Measurements from ENCODE around the gene ISG20. TPM values are rescaled to one million over a fixed set of nuclear protein-coding genes. Genes with fewer than 3 reads are reported as not detected.
A peak's percentile ranks its signal among the peaks of the same experiment; 100 is the strongest.

ISG20 gene
- total RNA-seq, 2 donors from 2014 or later, result 4.0 to 10.2 TPM

DNA sequence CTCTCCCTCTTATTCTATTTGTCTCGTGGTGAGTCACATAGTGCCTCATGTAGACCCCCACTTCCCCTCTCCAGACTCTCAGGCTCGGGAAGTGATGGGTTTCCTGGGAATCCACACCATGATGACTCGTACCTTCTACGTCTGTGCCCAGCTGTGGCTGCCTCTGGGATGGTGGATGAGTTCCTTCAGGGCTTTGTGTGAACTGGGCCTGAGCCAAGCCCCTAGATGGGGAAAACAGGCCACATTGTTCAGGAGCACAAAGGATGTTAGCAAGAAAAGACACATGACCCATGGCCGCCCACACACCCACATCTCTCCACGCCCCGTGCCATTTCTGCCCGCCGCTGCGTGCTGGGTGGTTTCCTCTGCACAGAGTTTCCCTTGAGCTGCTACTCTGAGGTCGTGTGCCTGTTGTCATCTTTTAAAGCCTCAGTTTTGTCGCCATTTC lies 10.5 kb downstream of the ISG20 start:
- ATAC-seq (peak; percentile 65 to 76), DNase-seq (peak; percentile 65)
- intact Hi-C loops (cut with DNase I), result no loop called here

DNA sequence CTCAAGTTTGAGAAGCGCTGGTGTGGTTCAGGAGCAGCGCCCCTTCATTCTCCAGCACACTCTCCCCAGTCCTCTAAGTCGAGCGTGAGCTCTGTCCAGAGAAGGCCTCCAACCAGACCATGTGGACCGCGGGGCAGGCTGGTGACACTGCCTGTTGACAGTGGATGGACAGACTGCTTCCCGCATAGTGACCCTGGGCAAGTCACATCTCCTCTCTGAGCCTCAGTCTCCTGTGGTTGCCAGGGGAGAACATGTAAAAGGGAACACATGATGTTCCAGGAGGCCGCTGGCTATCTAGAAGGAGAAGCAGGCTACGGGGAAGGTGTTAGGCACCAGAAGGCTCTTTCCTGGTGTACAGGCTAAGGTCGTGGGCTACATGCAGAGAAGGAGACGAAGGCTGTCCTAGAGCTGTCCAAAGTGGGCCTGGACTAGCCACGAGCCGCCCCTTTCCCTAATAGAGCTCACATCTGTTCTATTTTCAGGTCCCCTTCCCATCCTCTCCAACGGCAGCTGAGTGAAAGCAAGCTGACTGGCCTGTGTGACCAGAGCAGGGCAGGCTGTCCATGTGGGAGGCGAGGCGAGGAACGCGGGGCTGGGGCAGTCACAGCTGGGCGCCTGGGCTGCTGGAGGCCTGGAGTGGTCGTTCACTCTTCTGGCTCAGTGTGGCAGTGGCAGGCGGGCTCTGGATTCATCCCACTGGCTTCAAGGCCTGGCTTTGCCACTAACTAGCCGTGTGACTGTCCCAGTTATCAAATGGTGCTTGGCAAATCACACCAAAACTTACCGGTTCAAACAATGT lies 11.1 kb downstream of the ISG20 start:
- peak in 1 of 2 donors; percentile 3 for ATAC-seq
- no peak for DNase-seq
- intact Hi-C loops (cut with DNase I), result loop anchor here in 1 of 2 donors (10.0 kb wide), 1 partner anchor 185 kb away; no protein-coding TSS in a partner anchor

DNA sequence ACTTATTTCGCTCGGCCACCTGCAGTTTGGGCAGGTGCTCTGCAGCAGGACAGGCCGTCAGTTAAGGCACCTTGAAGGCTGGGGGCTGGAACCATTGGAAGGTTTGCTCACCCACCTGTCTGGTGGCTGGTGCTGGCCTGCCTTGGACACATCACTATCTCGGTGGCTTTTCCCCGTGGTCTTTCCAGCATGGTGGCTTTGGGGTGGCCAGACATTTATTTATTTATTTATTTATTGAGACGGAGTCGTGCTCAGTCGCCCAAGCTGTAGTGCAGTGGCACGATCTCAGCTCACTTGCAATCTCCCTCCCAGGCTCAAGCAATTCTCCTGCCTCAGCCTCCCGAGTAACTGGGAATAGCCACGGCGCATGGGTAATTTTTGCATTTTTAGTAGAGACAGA lies 11.7 kb downstream of the ISG20 start:
- no peak for ATAC-seq
- intact Hi-C loops (cut with DNase I), result loop anchor here in 1 of 2 donors (10.0 kb wide), 1 partner anchor 184 kb away; no protein-coding TSS in a partner anchor
- no peak for DNase-seq

DNA sequence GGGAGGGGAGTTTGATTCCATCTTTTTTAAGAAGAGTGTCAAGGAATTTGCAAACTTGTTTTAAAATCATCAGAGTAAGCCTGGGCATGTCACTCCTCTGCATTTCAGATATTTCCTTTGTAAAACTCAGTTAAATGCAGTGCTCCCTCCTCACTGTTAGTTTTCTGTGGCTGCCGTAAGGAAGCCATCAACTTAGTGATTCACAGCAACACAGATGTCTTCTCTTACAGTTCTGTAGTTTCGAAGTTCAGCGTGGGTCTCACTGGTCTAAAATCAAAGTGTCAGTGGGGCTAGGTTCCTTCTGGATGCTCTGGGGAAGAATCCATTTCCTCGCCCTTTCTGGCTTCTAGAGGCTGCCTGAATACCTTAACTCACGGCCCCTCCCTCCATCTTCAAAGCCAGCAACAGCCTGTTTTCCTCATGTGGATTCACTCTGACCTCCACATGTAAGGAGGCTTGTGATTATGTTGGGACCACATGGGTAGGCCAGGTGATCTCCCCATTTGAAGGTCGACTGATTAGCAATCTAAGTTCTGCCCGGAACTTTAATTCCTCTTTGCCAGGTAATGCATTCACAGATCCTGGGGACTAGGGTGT lies 12.4 kb downstream of the ISG20 start:
- intact Hi-C loops (cut with DNase I), result loop anchor here in 1 of 2 donors (10.0 kb wide), 1 partner anchor 184 kb away; no protein-coding TSS in a partner anchor
- no peak for DNase-seq
- ATAC-seq, result no peak

DNA sequence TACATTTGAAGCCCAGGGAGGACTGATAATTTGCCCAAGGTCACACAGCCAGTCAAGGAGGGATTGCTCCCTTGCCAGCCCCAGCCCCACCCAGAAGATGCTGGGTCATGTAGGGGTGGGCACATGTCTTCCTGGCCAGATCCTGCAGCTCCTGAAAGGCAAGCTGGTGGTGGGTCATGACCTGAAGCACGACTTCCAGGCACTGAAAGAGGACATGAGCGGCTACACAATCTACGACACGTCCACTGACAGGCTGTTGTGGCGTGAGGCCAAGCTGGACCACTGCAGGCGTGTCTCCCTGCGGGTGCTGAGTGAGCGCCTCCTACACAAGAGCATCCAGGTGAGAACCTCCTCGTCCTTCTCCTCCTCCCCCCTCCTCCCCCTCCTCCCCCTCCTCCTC lies 13.2 kb downstream of the ISG20 start:
- intact Hi-C loops (cut with DNase I), result loop anchor here in 1 of 2 donors (10.0 kb wide), 1 partner anchor 183 kb away; no protein-coding TSS in a partner anchor
- no peak for ATAC-seq
- peak; percentile 12 for DNase-seq

DNA sequence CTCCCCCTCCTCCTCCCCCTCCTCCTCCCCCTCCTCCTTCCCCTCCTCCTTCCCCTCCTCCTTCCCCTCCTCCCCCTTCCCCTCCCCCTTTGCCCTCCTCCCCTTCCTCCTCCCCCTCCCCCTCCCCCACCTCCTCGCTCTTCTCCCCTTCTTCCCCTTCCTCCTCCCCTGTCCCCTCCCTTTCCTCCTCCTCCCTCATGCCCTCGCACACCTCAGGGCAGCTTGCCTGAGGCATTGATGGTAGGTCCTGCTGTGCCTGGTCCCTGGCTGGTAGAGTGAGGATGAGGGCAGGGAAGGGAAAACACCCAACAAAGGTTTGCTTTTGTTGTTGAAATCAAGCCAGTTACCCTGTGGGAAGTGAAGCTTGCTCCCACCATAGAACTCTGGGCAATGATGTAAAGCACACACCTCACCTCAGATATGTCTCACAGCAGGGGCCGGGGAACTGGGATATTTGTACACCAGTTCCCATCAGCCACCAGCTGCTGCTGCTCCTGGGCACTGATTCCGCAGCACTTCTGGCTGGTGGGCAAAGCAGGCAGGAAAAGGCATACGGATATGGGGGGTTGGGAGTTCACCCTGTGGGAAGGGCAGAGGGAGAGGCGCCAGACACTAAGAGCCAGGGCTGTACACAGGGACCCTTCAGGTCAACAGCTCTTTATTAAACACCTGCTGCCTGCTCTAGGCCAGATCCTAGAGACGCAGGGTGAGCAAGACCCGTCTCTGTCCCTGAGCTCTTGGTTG lies 13.8 kb downstream of the ISG20 start:
- intact Hi-C loops (cut with DNase I), result loop anchor here in 1 of 2 donors (10.0 kb wide), 1 partner anchor 182 kb away; no protein-coding TSS in a partner anchor
- ATAC-seq, result no peak

DNA sequence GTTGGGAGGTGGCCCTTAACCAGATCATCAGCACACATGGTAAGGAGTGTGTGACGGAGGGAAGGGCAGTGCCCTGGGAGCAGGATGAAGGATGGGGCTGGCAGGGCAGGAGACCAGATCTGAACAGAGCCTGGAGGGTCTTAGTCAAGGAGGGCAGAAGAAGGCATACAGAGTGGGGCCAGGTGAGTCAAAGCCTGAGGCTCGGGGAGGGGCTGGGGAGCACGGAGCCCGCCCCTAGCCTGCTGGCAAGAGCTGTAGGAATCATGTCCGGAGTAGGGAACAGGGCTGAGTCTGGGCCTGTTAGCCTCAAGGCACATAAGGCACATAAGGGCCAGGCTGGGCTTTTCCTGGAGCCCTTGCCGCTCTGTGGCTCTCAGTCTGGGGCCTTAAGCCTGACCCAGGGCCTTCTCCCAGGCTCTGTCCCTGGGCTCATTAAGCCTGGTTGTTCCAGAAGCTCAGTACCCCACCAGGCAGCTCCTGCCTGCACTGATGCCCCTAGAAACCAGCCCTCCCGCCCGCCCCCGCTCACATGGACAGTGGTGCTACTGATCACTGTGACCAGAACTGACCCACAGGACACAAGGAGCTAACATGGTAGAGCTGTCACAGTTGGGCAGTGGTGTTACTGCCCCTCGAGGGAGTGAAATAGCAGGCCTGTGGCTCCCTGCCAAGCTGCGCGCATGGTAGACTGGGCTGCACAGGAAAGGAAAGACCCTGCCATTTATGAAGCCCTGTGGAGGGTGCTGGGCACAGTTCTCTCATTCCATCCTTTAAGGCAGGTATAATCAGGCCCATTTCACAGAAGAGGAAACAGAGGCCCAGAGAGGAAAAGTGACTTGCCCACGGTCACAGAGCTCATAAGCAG lies 14.6 kb downstream of the ISG20 start:
- DNase-seq, result peak; percentile 12
- no peak for ATAC-seq
- intact Hi-C loops (cut with DNase I), result loop anchor here in 1 of 2 donors (10.0 kb wide), 1 partner anchor 181 kb away; no protein-coding TSS in a partner anchor

More for the DNA sequence above, 13.8 kb downstream of the ISG20 start:
- no peak for DNase-seq

DNA sequence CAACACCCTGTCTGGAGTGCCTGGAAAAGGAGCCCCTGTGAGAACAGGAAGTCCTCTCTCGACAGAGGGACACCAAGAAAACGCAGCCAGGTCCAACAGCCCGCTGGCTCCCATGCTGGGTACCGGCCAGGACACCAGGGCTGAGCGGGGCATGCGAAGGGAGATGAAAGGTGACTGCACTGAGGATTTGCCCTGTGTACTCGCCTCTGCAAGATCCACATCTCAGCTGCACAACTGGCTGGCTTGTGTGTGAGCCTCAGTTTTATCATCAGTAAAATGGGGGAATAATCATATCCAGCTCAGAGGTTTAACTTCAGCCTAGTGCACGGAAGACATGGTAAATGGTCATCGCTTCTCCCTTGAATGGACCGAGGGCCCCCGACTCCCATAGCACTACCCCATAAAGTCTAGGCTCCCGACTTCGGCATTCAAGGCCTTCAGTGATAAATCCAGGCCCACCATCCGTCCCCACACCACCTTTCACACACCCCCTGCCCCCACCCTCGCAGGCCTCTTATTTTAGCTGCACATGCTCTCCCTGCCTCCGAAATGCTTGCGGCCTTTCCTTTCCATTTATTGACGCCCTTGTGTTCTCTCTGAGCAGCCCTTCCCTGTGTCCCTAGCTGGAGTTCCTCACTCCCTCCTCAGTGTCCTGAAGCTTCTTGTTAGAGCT lies 15.8 kb downstream of the ISG20 start:
- DNase-seq, result no peak
- ATAC-seq, result no peak

DNA sequence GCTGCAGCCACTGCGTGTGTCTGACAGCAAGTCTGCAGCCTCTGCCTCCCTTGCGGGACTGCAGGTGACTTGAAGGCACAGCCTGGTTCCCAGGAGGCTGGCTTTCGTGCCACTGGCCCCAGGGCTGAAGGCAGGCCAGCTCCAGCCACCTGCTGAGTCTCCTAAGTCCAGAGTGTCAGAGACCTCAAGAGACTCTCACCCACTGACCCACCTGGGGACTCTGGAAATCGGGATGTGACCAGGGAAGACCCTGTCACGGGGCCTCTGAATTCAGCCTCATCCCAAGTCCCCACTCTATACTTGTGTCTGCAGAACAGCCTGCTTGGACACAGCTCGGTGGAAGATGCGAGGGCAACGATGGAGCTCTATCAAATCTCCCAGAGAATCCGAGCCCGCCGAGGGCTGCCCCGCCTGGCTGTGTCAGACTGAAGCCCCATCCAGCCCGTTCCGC lies 16.3 kb downstream of the ISG20 start:
- intact Hi-C loops (cut with DNase I), result loop anchor here in 1 of 2 donors (10.0 kb wide), 1 partner anchor 180 kb away; no protein-coding TSS in a partner anchor
- no peak for ATAC-seq

More for the DNA sequence above, 15.8 kb downstream of the ISG20 start:
- intact Hi-C loops (cut with DNase I), result loop anchor here in 1 of 2 donors (10.0 kb wide), 1 partner anchor 180 kb away; no protein-coding TSS in a partner anchor

DNA sequence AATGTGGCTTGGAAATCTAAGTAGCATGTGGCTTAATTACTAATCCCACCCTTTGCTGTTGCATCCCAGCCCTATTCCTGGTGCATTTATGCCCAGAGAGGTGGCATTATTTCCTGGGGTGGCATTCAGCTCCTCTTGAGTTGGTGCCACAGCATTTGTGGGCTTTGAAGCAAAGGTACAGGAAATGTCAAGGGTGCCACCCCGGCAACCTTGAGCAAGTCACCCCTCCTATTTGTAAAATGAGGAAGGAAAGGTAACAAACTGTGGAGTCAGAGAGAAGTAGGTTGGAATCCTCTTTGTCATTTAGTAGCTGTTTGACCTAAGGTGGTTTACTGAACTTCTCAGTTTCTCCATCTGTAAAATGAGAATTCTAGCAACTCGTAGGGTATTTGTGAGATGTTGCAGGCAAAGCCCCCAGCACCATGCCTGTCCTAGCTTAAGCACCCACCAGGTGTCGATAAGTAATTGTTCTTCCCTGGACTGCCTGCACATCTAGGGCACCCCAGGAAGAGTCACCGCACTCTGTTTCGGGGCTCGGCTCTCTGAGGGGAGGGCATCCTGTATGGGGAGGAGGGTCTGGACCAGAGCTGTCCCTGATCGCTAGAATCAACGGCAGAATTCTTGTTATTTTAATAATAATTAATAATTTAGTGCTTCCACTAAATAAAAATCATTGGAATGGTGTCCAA lies 17.1 kb downstream of the ISG20 start:
- intact Hi-C loops (cut with DNase I), result loop anchor here in 1 of 2 donors (10.0 kb wide), 1 partner anchor 179 kb away; no protein-coding TSS in a partner anchor
- no peak for DNase-seq
- no peak for ATAC-seq

More for the DNA sequence above, 16.3 kb downstream of the ISG20 start:
- no peak for DNase-seq

DNA sequence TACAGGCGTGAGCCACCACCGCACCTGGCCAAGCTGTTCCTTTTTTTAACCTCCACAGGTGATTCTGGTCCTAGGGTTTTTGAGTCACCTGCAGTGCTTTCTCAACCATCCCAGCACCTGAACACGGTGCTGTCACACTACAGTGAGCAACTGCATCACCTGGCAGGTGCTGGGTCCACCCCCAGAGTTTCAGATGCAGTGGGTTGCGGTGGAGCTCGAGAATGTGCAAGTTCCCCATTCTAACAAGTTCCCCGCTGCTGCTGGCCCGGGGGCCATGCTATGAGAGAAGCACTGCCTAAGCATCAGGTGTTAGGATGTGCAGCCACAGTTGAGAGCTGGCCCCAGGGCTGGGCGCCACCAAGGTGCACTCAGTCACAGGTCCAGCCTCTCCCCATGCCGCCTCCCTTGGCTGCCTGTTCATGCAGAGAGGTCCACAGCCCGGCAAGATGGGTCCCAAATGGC lies 18.0 kb downstream of the ISG20 start:
- ATAC-seq (no peak), DNase-seq (no peak)
- intact Hi-C loops (cut with DNase I), result loop anchor here (1.0 to 10.0 kb wide), 2 partner anchors 178 kb away; no protein-coding TSS in a partner anchor

DNA sequence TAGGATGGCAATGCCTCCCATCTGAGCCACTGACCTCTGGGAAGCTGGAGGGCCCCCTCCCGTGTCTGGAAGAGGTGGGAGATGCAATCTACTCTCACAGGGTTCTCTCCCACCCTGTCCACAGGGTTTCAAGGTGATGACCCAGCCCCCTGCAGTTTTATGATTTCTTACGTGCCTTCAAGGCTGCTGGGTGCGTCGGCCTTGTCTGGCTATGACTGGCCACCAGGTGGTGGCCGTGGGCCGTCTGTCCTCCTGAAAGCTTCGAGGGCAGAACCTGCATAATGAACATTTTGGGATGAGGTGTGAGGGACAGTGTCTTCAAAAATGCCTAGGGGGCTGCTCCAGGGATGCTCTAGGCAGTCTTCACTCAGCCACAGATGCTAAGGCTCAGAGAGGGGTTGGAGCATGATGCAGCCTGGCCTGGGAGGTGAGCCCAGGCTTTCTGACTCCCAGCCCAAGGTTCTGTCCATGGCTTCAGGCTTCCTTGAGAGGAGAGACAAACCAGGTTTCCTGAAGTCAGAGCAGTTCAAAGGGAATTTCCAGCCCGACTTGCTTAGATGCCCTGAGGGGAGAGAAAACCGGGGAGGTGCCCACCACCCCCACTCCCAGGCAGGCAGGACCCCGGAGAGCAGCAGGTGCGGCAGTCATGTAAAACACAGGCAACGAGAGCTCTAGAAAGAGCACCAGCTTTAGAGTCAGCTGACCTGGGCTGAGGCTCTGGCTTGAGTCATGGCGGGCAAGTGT lies 18.7 kb downstream of the ISG20 start:
- intact Hi-C loops (cut with DNase I), result loop anchor here (1.0 to 10.0 kb wide), 2 partner anchors 177 kb away; no protein-coding TSS in a partner anchor
- ATAC-seq, result peak; percentile 38 to 58
- peak; percentile 63 for DNase-seq

DNA sequence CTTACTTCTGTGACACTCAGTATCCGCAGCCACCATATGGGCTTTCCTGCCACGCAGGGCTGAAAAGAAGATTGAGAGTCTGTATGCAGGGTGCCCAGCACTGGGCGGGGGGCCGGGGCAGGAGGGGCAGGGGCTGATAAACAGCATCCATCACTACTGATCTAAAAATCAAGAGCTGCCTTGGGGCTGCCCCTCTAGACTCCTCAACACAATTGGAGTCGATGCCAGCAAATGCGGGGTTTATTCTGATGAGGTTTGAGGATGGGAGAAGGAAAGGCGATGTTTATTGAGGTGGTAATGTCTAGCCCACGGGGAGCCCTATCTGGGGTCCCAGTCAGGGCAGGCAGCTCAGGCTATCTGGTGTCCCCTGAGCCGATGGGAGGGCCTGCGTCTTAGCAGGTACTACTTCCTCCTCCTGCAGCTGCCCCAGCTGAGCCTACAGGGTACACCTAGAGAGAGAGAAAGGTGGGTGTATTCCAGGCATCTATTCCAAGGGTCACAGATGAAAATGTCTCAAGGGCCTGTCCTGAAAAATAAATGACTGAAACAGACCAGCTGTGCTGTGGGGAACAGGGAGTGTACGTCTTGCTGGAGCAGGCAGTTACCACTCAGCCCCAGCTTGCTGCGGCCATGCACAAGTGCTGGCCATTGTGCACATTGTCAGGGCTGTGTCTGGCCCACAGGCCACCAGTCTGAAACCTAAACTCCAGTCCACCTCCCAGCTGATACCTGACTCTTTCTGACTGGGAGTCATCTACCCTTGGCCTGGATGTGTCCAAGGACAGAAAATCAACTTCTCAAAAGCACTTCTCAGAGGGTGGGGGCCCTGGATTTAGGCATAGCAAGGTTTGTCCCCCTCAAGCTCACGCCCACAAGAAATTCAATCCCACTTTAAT lies 19.5 kb downstream of the ISG20 start:
- intact Hi-C loops (cut with DNase I), result loop anchor here in 1 of 2 donors (10.0 kb wide), 1 partner anchor 176 kb away; no protein-coding TSS in a partner anchor
- ATAC-seq (no peak), DNase-seq (no peak)

DNA sequence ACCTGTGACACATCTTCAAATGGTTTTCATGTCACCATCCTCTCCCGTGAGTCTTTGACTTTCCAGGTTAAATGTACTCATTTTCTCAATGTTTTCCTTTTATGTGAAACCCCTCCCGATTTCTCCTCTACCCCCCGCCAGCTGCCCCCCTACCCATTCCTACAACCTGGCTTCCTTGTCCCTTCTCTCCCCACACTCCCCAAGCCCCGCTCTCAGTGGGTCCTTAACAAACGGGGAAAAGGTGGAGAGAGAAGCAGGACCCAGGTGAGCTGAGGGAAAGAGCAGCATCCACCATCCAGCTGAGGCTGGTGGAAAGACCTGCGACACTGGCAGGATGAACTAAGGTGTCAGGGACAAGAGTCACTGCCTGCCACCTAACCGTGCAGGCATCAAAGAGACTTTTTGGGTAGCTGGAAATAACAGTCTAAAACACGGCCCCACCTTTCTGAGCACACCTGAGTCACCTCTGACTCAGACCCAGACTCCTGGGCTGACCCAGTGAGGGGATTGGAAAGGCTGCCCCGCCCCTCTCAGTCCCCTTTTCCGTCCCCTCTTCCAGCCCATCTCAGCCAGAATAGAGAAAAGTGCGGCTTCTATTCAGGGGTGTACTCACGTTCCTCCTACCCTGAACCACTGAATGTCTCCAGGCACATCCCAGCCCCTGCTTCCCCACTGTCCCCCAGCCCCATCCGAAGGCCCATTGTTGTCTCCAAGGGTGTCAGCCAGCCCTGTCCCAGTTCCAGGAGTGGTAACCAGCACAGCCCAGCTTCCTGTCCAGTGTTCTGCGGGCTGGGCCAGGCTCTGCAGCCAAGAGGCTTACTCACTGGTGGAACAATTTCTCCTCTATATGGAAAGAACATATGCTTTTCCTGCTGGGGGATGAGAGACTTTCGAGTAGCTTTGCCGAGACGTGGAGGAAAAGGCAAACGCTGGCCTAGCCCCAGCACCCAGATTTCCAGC lies 20.4 kb downstream of the ISG20 start:
- intact Hi-C loops (cut with DNase I), result loop anchor here in 1 of 2 donors (10.0 kb wide), 1 partner anchor 176 kb away; no protein-coding TSS in a partner anchor
- ATAC-seq (peak in 1 of 2 donors; percentile 60), DNase-seq (peak; percentile 56)

Measured in left cardiac atrium (tissue), 4 donors.